CD14-positive monocyte (primary cell): ENCODE results near the gene MEMO1. TPM values are rescaled to one million over a fixed set of nuclear protein-coding genes. Genes with fewer than 3 reads are reported as not detected.

ENCODE experiments used
- DNase-seq, 3 donors: peaks; one replicate each; pipeline ENCODE4 v3.0.0-alpha.2; 2011 to 2022
- H2AFZ ChIP-seq: 2 replicates; pipeline ENCODE4 v1.6.0; 2012; ENCODE audit warnings: mild to moderate bottlenecking, low read depth, low read length, inconsistent platforms; ENCODE audit not compliant: insufficient read depth, poor library complexity, severe bottlenecking
- H3K27ac ChIP-seq, 2 donors: 1 replicate in 1 of 2; 2 replicates in 1 of 2; pipeline ENCODE4 v1.5.1; 2012 to 2013; ENCODE audit warnings: low read length in 2 of 2, control low read depth in 1 of 2, inconsistent platforms in 1 of 2, low read depth in 1 of 2, mild to moderate bottlenecking in 1 of 2
- H3K27me3 ChIP-seq, 2 donors: one replicate each; pipeline versions ENCODE4 v1.6.0 to v1.6.1; 2011 to 2013; ENCODE audit warnings: low read length in 2 of 2; ENCODE audit not compliant: control insufficient read depth in 2 of 2, insufficient read depth in 2 of 2
- H3K36me3 ChIP-seq, 2 donors: replicated peaks in 1 of 2; 1 replicate in 1 of 2; 2 replicates in 1 of 2; pipeline versions ENCODE4 v1.5.1 to v1.6.1; 2012 to 2013; ENCODE audit warnings: low read length in 2 of 2, control low read depth in 1 of 2, inconsistent platforms in 1 of 2, mild to moderate bottlenecking in 1 of 2; ENCODE audit not compliant: insufficient read depth in 2 of 2, control insufficient read depth in 1 of 2
- H3K4me1 ChIP-seq, 2 donors: 1 replicate in 1 of 2; 2 replicates in 1 of 2; pipeline versions ENCODE4 v1.5.1 to v1.6.1; 2012 to 2013; ENCODE audit warnings: low read length in 2 of 2, control low read depth in 1 of 2, inconsistent platforms in 1 of 2, mild to moderate bottlenecking in 1 of 2, moderate library complexity in 1 of 2; ENCODE audit not compliant: insufficient read depth in 2 of 2, control insufficient read depth in 1 of 2
- H3K4me2 ChIP-seq: replicated peaks from 2 replicates; pipeline ENCODE3; 2012; ENCODE audit warnings: low read length, moderate library complexity, mild to moderate bottlenecking; ENCODE audit not compliant: poor library complexity, severe bottlenecking; ENCODE audit errors: extremely low read depth
- H3K4me3 ChIP-seq, 3 experiments: fragments of 200-600 bp in 1 of 3; sonication (generic) in 1 of 3; replicated peaks in 1 of 3; 1 replicate in 2 of 3; 2 replicates in 1 of 3; pipeline ENCODE4 v1.5.1; 2011 to 2013; ENCODE audit warnings: low read length in 3 of 3, mild to moderate bottlenecking in 3 of 3, control low read depth in 2 of 3, low read depth in 2 of 3, inconsistent platforms in 1 of 3, moderate library complexity in 1 of 3
- H3K79me2 ChIP-seq: 2 replicates; pipeline ENCODE4 v1.6.0; 2012; ENCODE audit warnings: mild to moderate bottlenecking, control low read depth, inconsistent platforms, low read length, moderate library complexity; ENCODE audit not compliant: insufficient read depth
- H3K9ac ChIP-seq: 2 replicates; pipeline ENCODE4 v1.6.0; 2017; ENCODE audit warnings: low read length, mild to moderate bottlenecking; ENCODE audit not compliant: insufficient read depth, poor library complexity, severe bottlenecking
- H3K9me3 ChIP-seq, 2 donors: replicated peaks in 1 of 2; 1 replicate in 1 of 2; 2 replicates in 1 of 2; pipeline versions ENCODE4 v1.5.1 to v1.6.1; 2012 to 2013; ENCODE audit warnings: low read length in 2 of 2, control low read depth in 1 of 2; ENCODE audit not compliant: control insufficient read depth in 1 of 2, insufficient read depth in 1 of 2
- H4K20me1 ChIP-seq: 2 replicates; pipeline ENCODE4 v1.6.0; 2012; ENCODE audit warnings: mild to moderate bottlenecking, low read length, control low read depth, moderate library complexity; ENCODE audit not compliant: insufficient read depth
- H3K27ac Mint-ChIP-seq, 7 donors: one replicate each; pipeline ENCODE4 v1.8.0; 2020; ENCODE audit warnings: mild to moderate bottlenecking in 7 of 7, mixed read lengths in 7 of 7, moderate library complexity in 6 of 7, inconsistent platforms in 2 of 7
- H3K27me3 Mint-ChIP-seq, 3 donors: one replicate each; pipeline ENCODE4 v1.8.0; 2021 to 2022; ENCODE audit warnings: low read depth in 3 of 3, mild to moderate bottlenecking in 3 of 3, mixed read lengths in 3 of 3, moderate library complexity in 3 of 3, inconsistent platforms in 1 of 3
- H3K36me3 Mint-ChIP-seq, 2 donors: one replicate each; pipeline ENCODE4 v1.8.0; 2020; ENCODE audit warnings: mixed read lengths in 2 of 2, inconsistent platforms in 1 of 2, mild to moderate bottlenecking in 1 of 2
- H3K4me1 Mint-ChIP-seq: one replicate; pipeline ENCODE4 v1.8.0; 2020; ENCODE audit warnings: mild to moderate bottlenecking, mixed read lengths
- H3K4me3 Mint-ChIP-seq, 2 donors: one replicate each; pipeline ENCODE4 v1.8.0; 2020; ENCODE audit warnings: mild to moderate bottlenecking in 2 of 2, mixed read lengths in 2 of 2, moderate library complexity in 1 of 2
- H3K9me3 Mint-ChIP-seq, 7 donors: one replicate each; pipeline ENCODE4 v1.8.0; 2020 to 2022; ENCODE audit warnings: mixed read lengths in 7 of 7, mild to moderate bottlenecking in 6 of 7, moderate library complexity in 6 of 7, inconsistent platforms in 2 of 7
- CTCF ChIP-seq: fragments of 200-600 bp; IDR thresholded peaks from one replicate; pipeline ENCODE4 v1.8.0; 2022; ENCODE audit warnings: antibody characterized with exemption, mild to moderate bottlenecking
- WGBS: methylation state at CpG from one replicate; pipeline ENCODE4 v1.1.5; 2013; ENCODE audit warnings: missing lambda C conversion rate; ENCODE audit not compliant: insufficient coverage; 5-methylcytosine and 5-hydroxymethylcytosine counted together
- intact Hi-C, 2 donors: fragments of 100-400 bp; cut with micrococcal nuclease; formaldehyde crosslinking; loops; one replicate each; pipeline versions ENCODE4 v1.15.0 to v1.15.1; 2023
- polyA plus RNA-seq, 3 donors: library from polyadenylated mRNA; depleted of rRNA in 1 of 3; unstranded in 2 of 3; stranded (reverse) in 1 of 3; fragments of 300-500 nt in 2 of 3; fragments of >200 nt in 1 of 3; fragmentation: Illumina TruSeq in 2 of 3; gene quantifications; 1 replicate in 2 of 3; 2 replicates in 1 of 3; pipeline ENCODE4 v1.2.3, GENCODE V29; 2012 to 2021

MEMO1 gene
- polyA plus RNA-seq, 3 donors, result 49.5 to 63.7 (median 57.0) TPM

GRCh38 chr2:31946838-31947237 is 64.0 kb downstream of the MEMO1 start:
- WGBS, result 79% methylated on average over 3 of the region's 4 CpGs
- peak overlapping the region in 1 of 2 donors; percentile 60 for H3K27ac ChIP-seq
- H3K79me2 ChIP-seq, result peaks cover 99% of the 10 kb centered on the region
- H3K27me3 ChIP-seq, result no peaks in the 10 kb centered on the region
- H3K4me1 ChIP-seq, result peaks cover 0 to 2% of the 10 kb centered on the region in 2 donors
- peaks cover 13 to 21% of the 10 kb centered on the region in 2 donors for H3K36me3 Mint-ChIP-seq
- H4K20me1 ChIP-seq, result peaks cover 90% of the 10 kb centered on the region
- no peak overlapping the region for H3K9ac ChIP-seq
- intact Hi-C loops, result no loop called here
- no peak overlapping the region for H3K4me2 ChIP-seq
- peaks cover 17% of the 10 kb centered on the region for H3K4me1 Mint-ChIP-seq
- no peak for DNase-seq
- peaks cover 0 to 3% (median 0%) of the 10 kb centered on the region in 3 donors for H3K27me3 Mint-ChIP-seq
- H3K4me3 Mint-ChIP-seq, result no peak overlapping the region
- TF ChIP-seq CTCF, result no peak
- H2AFZ ChIP-seq, result no peak overlapping the region
- H3K27ac Mint-ChIP-seq, result no peak overlapping the region
- H3K4me3 ChIP-seq, result no peak overlapping the region
- peaks cover 10 to 28% of the 10 kb centered on the region in 2 donors for H3K36me3 ChIP-seq
- H3K9me3 ChIP-seq, result no peaks in the 10 kb centered on the region
- no peaks in the 10 kb centered on the region for H3K9me3 Mint-ChIP-seq

- no peak overlapping the region for H3K4me2 ChIP-seq
- H3K4me3 Mint-ChIP-seq, result no peak overlapping the region
- peaks cover 99% of the 10 kb centered on the region for H3K79me2 ChIP-seq
Observed at GRCh38 chr2:31945572-31945935, 65.3 kb downstream of the MEMO1 start.

More at GRCh38 chr2:31945572-31945935, 65.3 kb downstream of the MEMO1 start:
- no peak overlapping the region for H3K4me3 ChIP-seq
- no CpG with 5 or more reads among the region's 1 CpG for WGBS
- no peak for DNase-seq
- Mint-ChIP-seq H3K4me1 (peaks cover 17% of the 10 kb centered on the region), H3K27ac (peak overlapping the region in 1 of 7 donors; percentile 76), H3K27me3 (peaks cover 0 to 3% (median 0%) of the 10 kb centered on the region in 3 donors), H3K36me3 (peaks cover 13 to 21% of the 10 kb centered on the region in 2 donors), H3K9me3 (no peaks in the 10 kb centered on the region)
- H3K27me3 ChIP-seq, result no peaks in the 10 kb centered on the region
- peaks cover 87% of the 10 kb centered on the region for H4K20me1 ChIP-seq
- H3K36me3 ChIP-seq, result peaks cover 22 to 41% of the 10 kb centered on the region in 2 donors
- intact Hi-C loops, result no loop called here
- H3K9me3 ChIP-seq, result no peaks in the 10 kb centered on the region
- no peak overlapping the region for H2AFZ ChIP-seq
- TF ChIP-seq CTCF, result no peak
- H3K9ac ChIP-seq, result no peak overlapping the region
- H3K27ac ChIP-seq, result peak overlapping the region in 1 of 2 donors; percentile 56
- H3K4me1 ChIP-seq, result peaks cover 0 to 2% of the 10 kb centered on the region in 2 donors
